HG02870 (cell line): ENCODE data around the gene ASB17.
"Not testable (repeated sequence)": the region's sequence is repeated elsewhere in the genome, so short reads cannot be mapped to it uniquely, and the experiment has no call there.

Source experiments
- ATAC-seq: cut with Tn5 transposase; IDR thresholded peaks from one replicate; pipeline ENCODE4 v1.9.1; 2021; ENCODE audit warnings: mild to moderate bottlenecking, moderate library complexity; ENCODE audit not compliant: unreplicated experiment

The ASB17 gene

GRCh38 chr1:75932304-75932703, at the start of gene ASB17:
ASB17 (minus strand) TSS chr1:75932404; CDS start chr1:75932291, 113 bp downstream.
- ATAC-seq, result no peak

- peak; percentile 42 for ATAC-seq
These were observed 49.0 kb upstream of the ASB17 start for GRCh38 chr1:75980972-75981897.

- no peak for ATAC-seq
These were observed 38.4 kb upstream of the ASB17 start for GRCh38 chr1:75970631-75971030.

- no peak for ATAC-seq
These were observed 37.3 kb upstream of the ASB17 start for GRCh38 chr1:75969550-75969949.

- peak; percentile 44 for ATAC-seq
These were observed 35.5 kb upstream of the ASB17 start for GRCh38 chr1:75967719-75968118.

- ATAC-seq, result no peak
These were observed 32.7 kb upstream of the ASB17 start for GRCh38 chr1:75964760-75965408.

GRCh38 chr1:75964110-75964759, 32.0 kb upstream of the ASB17 start:
- not testable (repeated sequence) for ATAC-seq

GRCh38 chr1:75954586-75954985, 22.4 kb upstream of the ASB17 start:
- no peak for ATAC-seq

GRCh38 chr1:75953461-75953860, 21.3 kb upstream of the ASB17 start:
- ATAC-seq, result no peak

GRCh38 chr1:75952016-75952415, 19.8 kb upstream of the ASB17 start:
- no peak for ATAC-seq

GRCh38 chr1:75950176-75950575, 18.0 kb upstream of the ASB17 start:
- ATAC-seq, result no peak

- ATAC-seq, result not testable (repeated sequence)
These were observed 10.8 kb upstream of the ASB17 start for GRCh38 chr1:75943037-75943436.

- peak; percentile 56 for ATAC-seq
These were observed 4.8 kb upstream of the ASB17 start for GRCh38 chr1:75937034-75937433.

- ATAC-seq, result no peak
These were observed 9.5 kb downstream of the ASB17 start for GRCh38 chr1:75922698-75923097.

GRCh38 chr1:75916834-75917233, 15.4 kb downstream of the ASB17 start:
- ATAC-seq, result no peak

- ATAC-seq, result no peak
These were observed 23.5 kb downstream of the ASB17 start for GRCh38 chr1:75908717-75909152.

GRCh38 chr1:75901371-75901770, 30.8 kb downstream of the ASB17 start:
- ATAC-seq, result no peak

GRCh38 chr1:75884437-75884836, 47.8 kb downstream of the ASB17 start:
- ATAC-seq, result no peak

GRCh38 chr1:75879985-75880384, 52.2 kb downstream of the ASB17 start:
- no peak for ATAC-seq

- ATAC-seq, result no peak
These were observed 61.3 kb downstream of the ASB17 start for GRCh38 chr1:75870951-75871350.
